Trophoblast cell (in vitro differentiated cells and primary cell): ENCODE results near the gene DNASE1L1.

Source experiments
- DNase-seq, 2 donors: peaks; one replicate each; pipeline ENCODE4 v3.0.0-alpha.2; 2016
- H2AFZ ChIP-seq: 2 replicates; pipeline ENCODE4 v1.6.1; 2013; ENCODE audit warnings: low read length, moderate library complexity, mild to moderate bottlenecking; ENCODE audit not compliant: insufficient read depth, poor library complexity
- H2AK5ac ChIP-seq: 2 replicates; pipeline ENCODE4 v1.6.1; 2013; ENCODE audit warnings: mild to moderate bottlenecking, low read length
- H2BK120ac ChIP-seq: 2 replicates; pipeline ENCODE4 v1.6.1; 2013; ENCODE audit warnings: low read length, mild to moderate bottlenecking, moderate library complexity; ENCODE audit not compliant: insufficient read depth, poor library complexity
- H2BK12ac ChIP-seq: 2 replicates; pipeline ENCODE4 v1.6.1; 2013; ENCODE audit warnings: mild to moderate bottlenecking, low read length, moderate library complexity
- H2BK5ac ChIP-seq: 2 replicates; pipeline ENCODE4 v1.6.1; 2013; ENCODE audit warnings: low read length, low read depth, moderate library complexity, mild to moderate bottlenecking; ENCODE audit not compliant: poor library complexity
- H3K14ac ChIP-seq: 2 replicates; pipeline ENCODE4 v1.6.1; 2013; ENCODE audit warnings: mild to moderate bottlenecking, low read length
- H3K18ac ChIP-seq: 2 replicates; pipeline ENCODE4 v1.6.1; 2013; ENCODE audit warnings: mild to moderate bottlenecking, low read length
- H3K23ac ChIP-seq: 2 replicates; pipeline ENCODE4 v1.6.1; 2013; ENCODE audit warnings: low read length
- H3K27ac ChIP-seq: 2 replicates; pipeline ENCODE4 v1.5.1; 2013; ENCODE audit warnings: low read depth, mild to moderate bottlenecking, inconsistent platforms, low read length, moderate library complexity
- H3K27me3 ChIP-seq: 2 replicates; pipeline ENCODE4 v1.6.1; 2013; ENCODE audit warnings: inconsistent platforms, mild to moderate bottlenecking, low read length, moderate library complexity; ENCODE audit not compliant: insufficient read depth
- H3K36me3 ChIP-seq, 2 experiments: 1 replicate in 1 of 2; 2 replicates in 1 of 2; pipeline ENCODE4 v1.6.1; 2013; ENCODE audit warnings: low read length in 2 of 2, mild to moderate bottlenecking in 2 of 2, moderate library complexity in 1 of 2; ENCODE audit not compliant: insufficient read depth in 2 of 2, control insufficient read depth in 1 of 2
- H3K4ac ChIP-seq: 2 replicates; pipeline ENCODE4 v1.6.1; 2013; ENCODE audit warnings: low read depth, mild to moderate bottlenecking, low read length, moderate library complexity
- H3K4me1 ChIP-seq, 2 experiments: 1 replicate in 1 of 2; 2 replicates in 1 of 2; pipeline ENCODE4 v1.6.1; 2013; ENCODE audit warnings: low read length in 2 of 2, mild to moderate bottlenecking in 2 of 2, moderate library complexity in 1 of 2; ENCODE audit not compliant: insufficient read depth in 2 of 2, control insufficient read depth in 1 of 2
- H3K4me2 ChIP-seq: 2 replicates; pipeline ENCODE4 v1.6.1; 2013; ENCODE audit warnings: inconsistent platforms, mild to moderate bottlenecking, low read length, moderate library complexity
- H3K4me3 ChIP-seq: 2 replicates; pipeline ENCODE4 v1.5.1; 2013; ENCODE audit warnings: mild to moderate bottlenecking, low read depth, low read length, inconsistent platforms
- H3K79me1 ChIP-seq: one replicate; pipeline ENCODE4 v1.6.1; 2013; ENCODE audit warnings: low read length
- H3K79me2 ChIP-seq: 2 replicates; pipeline ENCODE4 v1.6.1; 2013; ENCODE audit warnings: low read length, mild to moderate bottlenecking; ENCODE audit not compliant: control insufficient read depth, insufficient read depth, poor library complexity
- H3K9ac ChIP-seq: 2 replicates; pipeline ENCODE4 v1.6.1; 2013; ENCODE audit warnings: mild to moderate bottlenecking, low read length
- H3K9me3 ChIP-seq: 2 replicates; pipeline ENCODE4 v1.6.1; 2013; ENCODE audit warnings: low read depth, mild to moderate bottlenecking, control low read depth, inconsistent platforms, low read length; ENCODE audit not compliant: insufficient read depth
- H4K12ac ChIP-seq: 2 replicates; pipeline ENCODE4 v1.6.1; 2013; ENCODE audit warnings: low read depth, mild to moderate bottlenecking, low read length, moderate library complexity
- H4K8ac ChIP-seq: 2 replicates; pipeline ENCODE4 v1.6.1; 2013; ENCODE audit warnings: low read depth, mild to moderate bottlenecking, low read length, moderate library complexity
- H4K91ac ChIP-seq: one replicate; pipeline ENCODE4 v1.6.1; 2013; ENCODE audit warnings: low read depth, mild to moderate bottlenecking, low read length, moderate library complexity
- WGBS: extraction: QIAGEN DNeasy Blood & Tissue Kit; methylation state at CpG from one replicate; pipeline ENCODE4 v1.1.7; 2013; ENCODE audit warnings: missing lambda C conversion rate; ENCODE audit not compliant: insufficient read length, insufficient coverage; ENCODE audit errors: extremely low coverage; 5-methylcytosine and 5-hydroxymethylcytosine counted together

Gene DNASE1L1

DNA sequence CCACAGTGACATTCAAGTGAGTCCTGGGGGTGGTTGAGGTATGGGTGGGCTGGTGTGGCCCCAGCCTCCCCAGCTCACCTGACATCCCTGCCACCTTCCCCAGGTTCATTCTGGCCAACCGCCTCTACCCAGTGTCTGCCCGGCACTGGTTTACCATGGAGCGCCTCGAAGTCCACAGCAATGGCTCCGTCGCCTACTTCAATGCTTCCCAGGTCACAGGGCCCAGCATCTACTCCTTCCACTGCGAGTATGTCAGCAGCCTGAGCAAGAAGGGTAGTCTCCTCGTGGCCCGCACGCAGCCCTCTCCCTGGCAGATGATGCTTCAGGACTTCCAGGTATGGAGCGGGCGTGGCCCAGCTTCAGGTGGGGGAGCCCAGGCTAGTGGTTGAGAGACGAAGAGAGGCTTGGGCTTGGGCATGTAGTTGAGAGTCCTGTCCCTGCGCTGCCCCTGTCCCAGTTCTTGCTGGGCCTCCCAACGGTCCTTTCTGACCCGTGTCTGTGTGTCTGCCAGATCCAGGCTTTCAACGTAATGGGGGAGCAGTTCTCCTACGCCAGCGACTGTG is 26.2 kb upstream of the DNASE1L1 start:
- Histone ChIP-seq H2BK12ac (no peak overlapping the region), H3K79me2 (peaks cover 16% of the 10 kb centered on the region), H3K4ac (no peak overlapping the region), H3K18ac (no peak overlapping the region), H4K91ac (no peak overlapping the region), H4K12ac (no peak overlapping the region), H3K4me3 (no peak overlapping the region), H3K9me3 (no peaks in the 10 kb centered on the region), H3K27ac (no peak overlapping the region), H3K9ac (no peak overlapping the region), H2AK5ac (no peak overlapping the region), H2AFZ (no peak overlapping the region), H3K4me2 (no peak overlapping the region), H2BK120ac (no peak overlapping the region), H3K14ac (no peak overlapping the region), H3K36me3 (peaks cover 63% of the 10 kb centered on the region in 2 experiments), H3K79me1 (peaks cover 10% of the 10 kb centered on the region), H4K8ac (no peak overlapping the region), H3K4me1 (peaks cover 18 to 19% of the 10 kb centered on the region in 2 experiments), H2BK5ac (no peak overlapping the region), H3K27me3 (no peaks in the 10 kb centered on the region), H3K23ac (no peak overlapping the region)
- no peak for DNase-seq
- WGBS: no CpG with 5 or more reads among the region's 19 CpGs

DNA sequence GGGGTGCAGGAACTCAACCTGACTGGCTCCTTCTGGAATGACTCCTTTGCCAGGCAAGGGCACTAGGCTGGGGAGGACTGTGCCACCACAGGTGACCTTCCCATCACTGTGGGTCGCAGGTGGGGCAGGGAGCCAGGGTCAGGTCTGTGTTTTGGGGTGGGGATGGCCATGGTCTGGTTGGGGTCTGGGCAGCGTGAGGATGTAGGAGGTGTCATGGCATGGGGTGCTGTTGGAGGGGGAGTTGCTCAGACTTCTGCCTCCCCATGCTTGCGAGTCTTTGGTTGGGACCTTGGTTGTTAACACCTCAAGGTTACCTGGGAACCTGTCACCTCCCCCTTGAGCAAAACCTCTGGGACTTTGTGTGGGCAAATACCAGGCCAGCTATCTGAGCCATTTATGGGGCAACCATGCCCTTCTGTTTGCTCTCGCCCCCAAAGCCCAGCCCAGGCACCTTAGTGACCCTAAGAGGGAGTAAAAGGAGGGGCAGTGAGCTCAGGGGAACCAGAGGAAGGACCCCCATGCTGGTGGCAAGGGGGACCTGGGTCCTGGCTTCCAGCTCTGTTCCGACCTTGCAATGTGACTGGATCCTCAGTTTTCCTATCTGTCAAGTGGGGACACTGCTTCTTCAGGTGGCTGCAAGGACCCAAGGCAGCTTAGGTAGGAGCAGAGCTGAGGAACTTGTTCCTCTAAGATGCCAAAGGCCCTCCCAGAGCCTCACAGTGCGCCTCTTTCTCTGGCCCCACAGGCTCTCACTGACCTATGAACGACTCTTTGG is 25.5 kb upstream of the DNASE1L1 start:
- H2AFZ ChIP-seq: no peak overlapping the region
- no peak overlapping the region for H3K27ac ChIP-seq
- no peak overlapping the region for H4K12ac ChIP-seq

DNA sequence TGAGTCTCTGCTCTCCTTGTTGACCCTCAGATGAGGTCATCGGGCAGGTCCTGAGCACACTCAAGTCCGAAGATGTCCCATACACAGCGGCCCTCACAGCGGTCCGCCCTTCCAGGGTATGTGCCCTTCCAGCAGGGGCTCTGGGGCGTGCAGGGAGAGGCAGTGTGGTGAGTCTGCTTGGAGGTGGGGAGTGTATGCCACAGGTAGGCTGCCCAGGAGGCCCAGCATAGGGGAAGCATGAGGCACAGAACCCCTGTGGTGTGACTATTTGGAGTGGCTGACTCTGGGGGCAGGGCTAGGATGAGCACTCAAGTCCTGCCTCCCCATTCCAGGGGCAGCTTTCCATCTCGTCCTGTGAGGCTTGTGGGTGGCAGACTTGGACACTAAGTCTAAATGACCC is 24.6 kb upstream of the DNASE1L1 start:
- Histone ChIP-seq H3K9ac (no peak overlapping the region), H4K91ac (no peak overlapping the region), H3K4me1 (peaks cover 21 to 22% of the 10 kb centered on the region in 2 experiments), H3K79me2 (peaks cover 20% of the 10 kb centered on the region), H3K9me3 (no peaks in the 10 kb centered on the region), H4K8ac (no peak overlapping the region), H3K4me2 (no peak overlapping the region), H2AK5ac (no peak overlapping the region), H2BK5ac (no peak overlapping the region), H3K18ac (no peak overlapping the region), H3K4me3 (no peak overlapping the region), H2BK120ac (no peak overlapping the region), H2AFZ (no peak overlapping the region), H3K23ac (no peak overlapping the region), H3K27ac (no peak overlapping the region), H3K36me3 (peaks cover 49% of the 10 kb centered on the region in 2 experiments), H3K14ac (no peak overlapping the region), H4K12ac (no peak overlapping the region), H3K79me1 (peaks cover 13% of the 10 kb centered on the region), H2BK12ac (no peak overlapping the region), H3K27me3 (no peaks in the 10 kb centered on the region), H3K4ac (no peak overlapping the region)
- WGBS: no CpG with 5 or more reads among the region's 7 CpGs
- no peak for DNase-seq

More for the DNA sequence above, 25.5 kb upstream of the DNASE1L1 start:
- H3K9me3 ChIP-seq: no peaks in the 10 kb centered on the region
- H4K8ac ChIP-seq: no peak overlapping the region
- peaks cover 56 to 57% of the 10 kb centered on the region in 2 experiments for H3K36me3 ChIP-seq
- peaks cover 10% of the 10 kb centered on the region for H3K79me1 ChIP-seq
- no peak overlapping the region for H3K4me2 ChIP-seq
- peaks cover 20 to 21% of the 10 kb centered on the region in 2 experiments for H3K4me1 ChIP-seq
- no peak overlapping the region for H4K91ac ChIP-seq
- no peak overlapping the region for H2BK5ac ChIP-seq
- H3K4me3 ChIP-seq: no peak overlapping the region
- H2BK12ac ChIP-seq: no peak overlapping the region
- no peak overlapping the region for H3K4ac ChIP-seq
- H3K14ac ChIP-seq: no peak overlapping the region
- H3K27me3 ChIP-seq: no peaks in the 10 kb centered on the region
- WGBS: no CpG with 5 or more reads among the region's 7 CpGs
- H3K23ac ChIP-seq: no peak overlapping the region
- H2AK5ac ChIP-seq: no peak overlapping the region
- DNase-seq: no peak
- no peak overlapping the region for H3K9ac ChIP-seq
- H3K79me2 ChIP-seq: peaks cover 16% of the 10 kb centered on the region
- no peak overlapping the region for H2BK120ac ChIP-seq
- H3K18ac ChIP-seq: no peak overlapping the region

DNA sequence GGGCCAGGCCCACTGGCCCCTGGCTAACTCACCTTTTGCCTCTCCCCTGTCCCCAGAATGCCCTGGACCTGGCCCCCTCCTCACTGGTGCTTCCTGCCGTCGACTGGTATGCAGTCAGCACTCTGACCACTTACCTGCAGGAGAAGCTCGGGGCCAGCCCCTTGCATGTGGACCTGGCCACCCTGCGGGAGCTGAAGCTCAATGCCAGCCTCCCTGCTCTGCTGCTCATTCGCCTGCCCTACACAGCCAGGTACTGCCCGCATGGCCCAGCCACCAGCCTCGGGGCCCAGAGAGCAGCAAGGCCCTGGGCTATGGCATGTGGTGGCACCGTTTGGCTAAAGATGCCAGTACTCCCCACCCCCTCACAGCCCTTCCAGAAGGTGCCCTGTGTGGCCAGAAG is 23.2 kb upstream of the DNASE1L1 start:
- H4K8ac ChIP-seq: no peak overlapping the region
- no peak overlapping the region for H3K14ac ChIP-seq
- no peak overlapping the region for H4K91ac ChIP-seq
- no peak overlapping the region for H3K9ac ChIP-seq
- H2AFZ ChIP-seq: no peak overlapping the region
- H3K79me1 ChIP-seq: peaks cover 14% of the 10 kb centered on the region
- DNase-seq: no peak
- peaks cover 18 to 23% of the 10 kb centered on the region in 2 experiments for H3K4me1 ChIP-seq
- H3K79me2 ChIP-seq: peaks cover 9% of the 10 kb centered on the region
- no peaks in the 10 kb centered on the region for H3K9me3 ChIP-seq
- no peak overlapping the region for H3K4me2 ChIP-seq
- no peaks in the 10 kb centered on the region for H3K27me3 ChIP-seq
- H2BK5ac ChIP-seq: no peak overlapping the region
- no peak overlapping the region for H2AK5ac ChIP-seq
- H3K4me3 ChIP-seq: no peak overlapping the region
- H2BK120ac ChIP-seq: no peak overlapping the region
- no peak overlapping the region for H3K4ac ChIP-seq
- no CpG with 5 or more reads among the region's 8 CpGs for WGBS
- H3K27ac ChIP-seq: no peak overlapping the region
- no peak overlapping the region for H2BK12ac ChIP-seq
- H4K12ac ChIP-seq: no peak overlapping the region
- no peak overlapping the region for H3K23ac ChIP-seq
- H3K36me3 ChIP-seq: peaks cover 42 to 45% of the 10 kb centered on the region in 2 experiments
- no peak overlapping the region for H3K18ac ChIP-seq
